HCT116 (cell line): ENCODE measurements around the gene CCDC192. TPM values are rescaled to one million over a fixed set of nuclear protein-coding genes. Genes with fewer than 3 reads are reported as not detected.

Experiments
- ATAC-seq: fragments of 200-7000 bp; cut with Tn5 transposase; 2 replicates; pipeline ENCODE4 v1.9.1; 2020; ENCODE audit warnings: mild to moderate bottlenecking, moderate library complexity
- BruUV-seq: library from RNA; stranded (reverse); fragments of 400-500 nt; replicated peaks from 2 replicates; lab custom pipeline; 2021; lab: Mats Ljungman, UMichigan
- CTCF ChIA-PET: fragments of 300-600 bp; sonication (Branson Sonifier 250); formaldehyde crosslinking; loops from one replicate; lab custom pipeline; 2021; ENCODE audit warnings: antibody characterized with exemption; lab: Charles Lee
- POLR2A ChIA-PET: fragments of 300-600, 350-600 bp; sonication (Branson Sonifier 250); formaldehyde crosslinking; loops from one replicate; lab custom pipeline; 2021; ENCODE audit warnings: antibody characterized with exemption; lab: Charles Lee
- RAD21 ChIA-PET, 2 experiments: fragments of 300-600 bp; sonication (Branson Sonifier 250); formaldehyde crosslinking; loops; one replicate each; lab custom pipeline; 2023; ENCODE audit warnings: low total read pairs in 2 of 2; ENCODE audit not compliant: uncharacterized antibody in 2 of 2, unreplicated experiment in 2 of 2, low non-redundant PET in 1 of 2; lab: Charles Lee
- DNase-seq: peaks from one replicate; pipeline ENCODE4 v3.0.0-alpha.2; 2010; ENCODE audit warnings: low read depth, low spot score
- H2AFZ ChIP-seq: fragments of 200-600 bp; shearing (Covaris generic), sonication (generic); 2 replicates; pipeline ENCODE4 v1.6.1; 2017; ENCODE audit warnings: low read depth, mixed run types, mixed read lengths, antibody characterized with exemption, low read length; ENCODE audit not compliant: poor library complexity, severe bottlenecking
- H3K27ac ChIP-seq: 2 replicates; pipeline ENCODE4 v1.5.1; 2012; ENCODE audit warnings: low read depth, low read length
- H3K27me3 ChIP-seq: fragments of 200-600 bp; sonication (generic); 2 replicates; pipeline ENCODE4 v1.6.1; 2016; ENCODE audit warnings: mixed run types, low read length, mixed read lengths; ENCODE audit not compliant: insufficient read depth
- H3K36me3 ChIP-seq, 2 experiments: fragments of 200-500 bp in 1 of 2; fragments of 200-600 bp in 1 of 2; sonication (Bioruptor generic) in 1 of 2; sonication (generic) in 1 of 2; 2 replicates each; pipeline versions ENCODE4 v1.5.1 to v1.6.1; 2014 to 2016; ENCODE audit warnings: low read length in 2 of 2, inconsistent platforms in 1 of 2, mixed read lengths in 1 of 2, mixed run types in 1 of 2; ENCODE audit not compliant: insufficient read depth in 2 of 2, control insufficient read depth in 1 of 2
- H3K4me1 ChIP-seq, 2 experiments: fragments of 200-600 bp in 1 of 2; sonication (generic) in 1 of 2; 2 replicates each; pipeline versions ENCODE4 v1.5.1 to v1.6.1; 2012 to 2017; ENCODE audit warnings: low read length in 2 of 2, inconsistent platforms in 1 of 2, mild to moderate bottlenecking in 1 of 2, mixed read lengths in 1 of 2, mixed run types in 1 of 2, moderate library complexity in 1 of 2; ENCODE audit not compliant: insufficient read depth in 2 of 2, control insufficient read depth in 1 of 2
- H3K4me2 ChIP-seq: fragments of 200-600 bp; sonication (generic); 2 replicates; pipeline ENCODE4 v1.6.1; 2017; ENCODE audit warnings: mixed run types, low read length, mixed read lengths
- H3K4me3 ChIP-seq, 2 experiments: fragments of 200-600 bp in 1 of 2; sonication (generic) in 1 of 2; replicated peaks in 1 of 2; 2 replicates each; pipeline ENCODE4 v1.5.1; 2011 to 2016; ENCODE audit warnings: low read length in 2 of 2, control low read depth in 1 of 2, low read depth in 1 of 2, mild to moderate bottlenecking in 1 of 2, mixed read lengths in 1 of 2, mixed run types in 1 of 2
- H3K79me2 ChIP-seq: fragments of 200-600 bp; sonication (generic); 2 replicates; pipeline ENCODE4 v1.6.1; 2017; ENCODE audit warnings: mild to moderate bottlenecking, mixed run types, low read length, moderate library complexity, mixed read lengths; ENCODE audit not compliant: insufficient read depth
- H3K9ac ChIP-seq: fragments of 200-600 bp; sonication (generic); 2 replicates; pipeline ENCODE4 v1.6.1; 2016; ENCODE audit warnings: low read length, mixed read lengths
- H3K9me2 ChIP-seq: fragments of 200-600 bp; sonication (generic), shearing (Covaris generic); 2 replicates; pipeline ENCODE4 v1.6.1; 2017; ENCODE audit warnings: mixed run types, mild to moderate bottlenecking, moderate library complexity; ENCODE audit not compliant: insufficient read depth
- H3K9me3 ChIP-seq, 2 experiments: fragments of 200-500 bp in 1 of 2; fragments of 200-600 bp in 1 of 2; sonication (Bioruptor generic) in 1 of 2; sonication (generic) in 1 of 2; 2 replicates each; pipeline ENCODE4 v1.6.1; 2014 to 2017; ENCODE audit warnings: low read length in 2 of 2, mixed read lengths in 2 of 2, inconsistent platforms in 1 of 2, low read depth in 1 of 2, mild to moderate bottlenecking in 1 of 2, mixed run types in 1 of 2, moderate library complexity in 1 of 2; ENCODE audit not compliant: control insufficient read depth in 1 of 2, insufficient read depth in 1 of 2
- H4K20me1 ChIP-seq: fragments of 200-600 bp; sonication (generic), shearing (Covaris generic); 2 replicates; pipeline ENCODE4 v1.6.1; 2017; ENCODE audit warnings: mixed run types, mild to moderate bottlenecking, moderate library complexity; ENCODE audit not compliant: insufficient read depth
- CBX3 ChIP-seq: IDR thresholded peaks from 2 replicates; pipeline ENCODE4 v1.6.1; 2012; ENCODE audit warnings: low read depth
- CEBPB ChIP-seq: IDR thresholded peaks from 2 replicates; pipeline ENCODE4 v1.6.1; 2012; ENCODE audit warnings: low read depth
- EGR1 ChIP-seq: IDR thresholded peaks from 2 replicates; pipeline ENCODE4 v1.6.1; 2012; ENCODE audit warnings: low read depth
- EZH2 ChIP-seq: fragments of 200-600 bp; sonication (generic); IDR thresholded peaks from 2 replicates; pipeline ENCODE4 v1.6.1; 2017; ENCODE audit warnings: antibody characterized with exemption, mixed run types
- POLR2A ChIP-seq: IDR thresholded peaks from 2 replicates; pipeline ENCODE4 v1.7.0; 2011; ENCODE audit warnings: borderline replicate concordance; ENCODE audit not compliant: insufficient read depth, insufficient read length; ENCODE audit errors: extremely low read depth
- POLR2AphosphoS5 ChIP-seq: IDR thresholded peaks from 2 replicates; pipeline ENCODE4 v1.6.1; 2011; ENCODE audit warnings: mild to moderate bottlenecking, low read depth, low read length, moderate library complexity
- SIN3A ChIP-seq: IDR thresholded peaks from 2 replicates; pipeline ENCODE4 v1.6.1; 2012; ENCODE audit warnings: low read depth
- SRF ChIP-seq: IDR thresholded peaks from 2 replicates; pipeline ENCODE4 v1.6.1; 2012; ENCODE audit warnings: low read depth
- YY1 ChIP-seq: IDR thresholded peaks from 2 replicates; pipeline ENCODE4 v1.6.1; 2011; ENCODE audit warnings: low read length, low read depth, moderate library complexity, mild to moderate bottlenecking; ENCODE audit not compliant: insufficient replicate concordance; ENCODE audit errors: extremely low read depth
- ZBTB33 ChIP-seq: IDR thresholded peaks from 2 replicates; pipeline ENCODE4 v1.6.1; 2011; ENCODE audit warnings: mild to moderate bottlenecking, low read length, moderate library complexity; ENCODE audit not compliant: insufficient replicate concordance; ENCODE audit errors: extremely low read depth
- ZFX ChIP-seq: fragments of 450-650 bp; IDR thresholded peaks from 2 replicates; pipeline ENCODE4 v1.6.1; 2017
- ZNF274 ChIP-seq: fragments of 200-500 bp; sonication (Bioruptor generic); IDR thresholded peaks from 2 replicates; pipeline ENCODE4 v1.6.1; 2014; ENCODE audit warnings: mild to moderate bottlenecking, low read depth, low read length, inconsistent platforms
- intact Hi-C: fragments of 100-400 bp; cut with micrococcal nuclease; formaldehyde crosslinking; loops from 2 replicates; pipeline ENCODE4 v1.10.0; 2022
- total RNA-seq: library from RNA; stranded (reverse); gene quantifications from one replicate; pipeline ENCODE4 v1.2.1, GENCODE V29; 2021; ENCODE audit not compliant: unreplicated experiment
- TF ChIP-seq, protein P1 (sequence below): IDR thresholded peaks from 2 replicates; pipeline ENCODE4 v1.6.1; 2012

Gene CCDC192
- total RNA-seq, 1 experiment from 2014 or later = not detected

DNA sequence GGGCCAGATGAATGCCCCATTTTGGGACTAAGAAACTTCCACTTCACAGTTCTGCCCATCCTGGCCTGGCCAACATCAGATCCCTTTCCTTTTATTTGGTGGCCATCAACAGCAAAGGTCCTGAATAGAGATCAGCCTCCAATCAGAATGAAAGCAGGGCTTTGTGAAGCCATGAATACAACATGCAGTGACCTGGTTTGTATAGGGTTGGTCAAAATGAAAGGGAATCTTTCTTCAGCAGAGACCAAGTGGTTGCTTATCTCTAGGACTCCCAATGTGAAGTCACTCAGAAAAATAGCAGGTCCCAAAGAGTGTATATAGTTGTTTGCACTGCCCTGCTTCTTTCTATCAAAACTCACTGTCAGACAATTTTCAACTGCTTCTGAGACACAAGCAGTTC is 266.5 kb downstream of the CCDC192 start:
- Histone ChIP-seq H3K4me2 (no peak overlapping the region), H3K9me2 (0 out of 2 replicates have a peak, but pooled peaks cover 3% of the 10 kb centered on the region), H3K36me3 (no peaks in the 10 kb centered on the region), H3K4me1 (no peaks in the 10 kb centered on the region), H3K9ac (no peak overlapping the region), H4K20me1 (no peaks in the 10 kb centered on the region), H2AFZ (no peak overlapping the region), H3K79me2 (no peaks in the 10 kb centered on the region), H3K27ac (no peak overlapping the region), H3K4me3 (no peak overlapping the region), H3K27me3 (no peaks in the 10 kb centered on the region), H3K9me3 (no peaks in the 10 kb centered on the region)
- CTCF ChIA-PET = no interaction called here
- intact Hi-C loops = no loop called here
- ATAC-seq (no peak), DNase-seq (no peak)
- RAD21 ChIA-PET = no interaction called here
- POLR2A ChIA-PET = no interaction called here
- no TSS peak for BruUV-seq
- TF ChIP-seq SRF (no peak), ZNF274 (no peak), YY1 (no peak), ZFX (no peak), POLR2A (no peak), SIN3A (no peak), ZBTB33 (no peak), EGR1 (no peak), EZH2 (no peak), CEBPB (no peak), CBX3 (no peak), POLR2AphosphoS5 (no peak)
- TF ChIP-seq, protein P1, sequence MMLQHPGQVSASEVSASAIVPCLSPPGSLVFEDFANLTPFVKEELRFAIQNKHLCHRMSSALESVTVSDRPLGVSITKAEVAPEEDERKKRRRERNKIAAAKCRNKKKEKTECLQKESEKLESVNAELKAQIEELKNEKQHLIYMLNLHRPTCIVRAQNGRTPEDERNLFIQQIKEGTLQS = no peak
